ENCODE data around the gene SPIN1. TPM values are rescaled to one million over a fixed set of nuclear protein-coding genes. Genes with fewer than 3 reads are reported as not detected.

The SPIN1 gene
- total RNA-seq, 4 donors from 2014 or later: 44.3 to 49.6 (median 49.5) TPM

DNA sequence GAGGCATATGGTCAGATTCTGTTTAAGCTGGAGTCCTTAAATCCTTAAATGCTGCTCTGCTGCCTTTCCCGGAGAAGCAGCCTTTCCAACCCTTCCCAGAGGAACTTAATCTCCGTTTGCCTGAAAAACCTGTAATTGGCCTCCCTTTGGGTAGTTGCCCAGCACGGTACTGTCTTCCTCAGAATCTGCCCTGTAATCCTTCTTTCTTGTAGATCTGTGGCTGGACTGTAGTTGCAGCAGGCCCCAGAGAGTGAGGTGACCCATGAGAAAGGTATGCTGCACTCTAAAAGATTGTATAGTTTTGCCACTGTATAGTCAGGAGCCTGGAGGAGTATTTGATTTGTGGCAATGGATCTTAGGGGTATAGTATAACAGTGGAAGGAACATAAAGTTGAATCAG, 11.7 kb downstream of the SPIN1 start:
- intact Hi-C loops (cut with DNase I; ENCODE audit: low total_unique reads): no loop called here
- no peak for TF ChIP-seq POLR2A (IDR thresholded peaks at IDR 0.05)
- TF ChIP-seq, protein P1, sequence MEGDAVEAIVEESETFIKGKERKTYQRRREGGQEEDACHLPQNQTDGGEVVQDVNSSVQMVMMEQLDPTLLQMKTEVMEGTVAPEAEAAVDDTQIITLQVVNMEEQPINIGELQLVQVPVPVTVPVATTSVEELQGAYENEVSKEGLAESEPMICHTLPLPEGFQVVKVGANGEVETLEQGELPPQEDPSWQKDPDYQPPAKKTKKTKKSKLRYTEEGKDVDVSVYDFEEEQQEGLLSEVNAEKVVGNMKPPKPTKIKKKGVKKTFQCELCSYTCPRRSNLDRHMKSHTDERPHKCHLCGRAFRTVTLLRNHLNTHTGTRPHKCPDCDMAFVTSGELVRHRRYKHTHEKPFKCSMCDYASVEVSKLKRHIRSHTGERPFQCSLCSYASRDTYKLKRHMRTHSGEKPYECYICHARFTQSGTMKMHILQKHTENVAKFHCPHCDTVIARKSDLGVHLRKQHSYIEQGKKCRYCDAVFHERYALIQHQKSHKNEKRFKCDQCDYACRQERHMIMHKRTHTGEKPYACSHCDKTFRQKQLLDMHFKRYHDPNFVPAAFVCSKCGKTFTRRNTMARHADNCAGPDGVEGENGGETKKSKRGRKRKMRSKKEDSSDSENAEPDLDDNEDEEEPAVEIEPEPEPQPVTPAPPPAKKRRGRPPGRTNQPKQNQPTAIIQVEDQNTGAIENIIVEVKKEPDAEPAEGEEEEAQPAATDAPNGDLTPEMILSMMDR (IDR thresholded peaks at IDR 0.05): no peak
- 62% methylated on average over 3 of the region's 3 CpGs for WGBS, 2 donors

GRCh38 chr9:88403340-88403739, 15.1 kb downstream of the SPIN1 start:
- DNase-seq (ENCODE audit: low spot score in 2 of 2): no peak
- intact Hi-C loops (cut with DNase I; ENCODE audit: low total_unique reads): no loop called here
- 98 to 99% methylated on average over 4 of the region's 4 CpGs for WGBS, 2 donors
- TF ChIP-seq POLR2A (IDR thresholded peaks at IDR 0.05): no peak
- TF ChIP-seq, protein P1 (IDR thresholded peaks at IDR 0.05): no peak
- H3K4me3 ChIP-seq (ENCODE audit: low read depth, poor library complexity, severe bottlenecking): no peak overlapping the region

More for the DNA sequence above, 11.7 kb downstream of the SPIN1 start:
- no peak overlapping the region for H3K4me3 ChIP-seq (ENCODE audit: low read depth, poor library complexity, severe bottlenecking)
- no peak for DNase-seq (ENCODE audit: low spot score in 2 of 2)

DNA sequence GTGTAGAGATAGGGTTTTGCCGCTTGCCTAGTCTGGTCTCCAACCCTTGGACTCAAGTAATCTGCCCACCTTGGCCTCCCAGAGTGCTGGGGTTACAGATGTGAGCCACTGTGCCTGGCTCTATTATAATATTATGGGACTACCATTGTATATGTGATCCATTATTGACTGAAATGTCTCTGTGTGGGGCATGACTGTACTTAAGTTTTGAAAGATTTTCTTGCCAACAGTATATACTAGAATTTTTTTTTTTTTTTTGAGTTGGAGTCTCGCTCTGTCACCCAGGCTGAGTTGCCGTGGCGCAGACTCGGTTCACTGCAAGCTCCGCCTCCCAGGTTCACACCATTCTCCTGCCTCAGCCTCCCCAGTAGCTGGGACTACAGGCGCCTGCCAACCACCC, 17.8 kb downstream of the SPIN1 start:
- DNase-seq (ENCODE audit: low spot score in 2 of 2): no peak
- intact Hi-C loops (cut with DNase I; ENCODE audit: low total_unique reads): no loop called here
- 94 to 97% methylated on average over 7 of the region's 7 CpGs for WGBS, 2 donors
- TF ChIP-seq, protein P1 (IDR thresholded peaks at IDR 0.05): no peak
- no peak for TF ChIP-seq POLR2A (IDR thresholded peaks at IDR 0.05)
- H3K4me3 ChIP-seq (ENCODE audit: low read depth, poor library complexity, severe bottlenecking): no peak overlapping the region

- no peak for TF ChIP-seq POLR2A (IDR thresholded peaks at IDR 0.05)
- TF ChIP-seq, protein P1 (IDR thresholded peaks at IDR 0.05): no peak
- intact Hi-C loops (cut with DNase I; ENCODE audit: low total_unique reads): no loop called here
- no peak for DNase-seq (ENCODE audit: low spot score in 2 of 2)
- WGBS, 2 donors: 96 to 97% methylated on average over 4 of the region's 4 CpGs
- H3K4me3 ChIP-seq (ENCODE audit: low read depth, poor library complexity, severe bottlenecking): no peak overlapping the region
Measured at GRCh38 chr9:88411471-88411870, 23.2 kb downstream of the SPIN1 start.

DNA sequence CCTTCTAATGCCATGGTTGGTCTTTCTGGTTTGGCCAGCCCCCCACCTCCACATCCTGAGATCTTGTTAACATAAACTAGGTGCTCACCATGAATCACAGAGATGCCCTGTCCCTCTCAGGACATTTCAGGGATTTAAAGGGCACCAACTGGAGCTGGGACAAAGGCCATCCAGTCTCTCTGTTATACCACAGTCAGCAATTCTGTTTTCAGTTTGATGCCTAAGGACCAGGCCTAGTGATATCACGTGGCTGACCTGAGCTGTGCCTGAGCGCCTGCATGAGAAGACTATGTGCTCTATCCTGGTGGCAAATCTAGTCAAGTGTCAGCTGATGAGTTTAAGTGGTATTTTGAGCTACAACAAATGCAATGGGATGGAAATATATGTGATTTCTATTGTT, 26.1 kb downstream of the SPIN1 start:
- TF ChIP-seq, protein P1 (IDR thresholded peaks at IDR 0.05): no peak
- no peak for TF ChIP-seq POLR2A (IDR thresholded peaks at IDR 0.05)
- intact Hi-C loops (cut with DNase I; ENCODE audit: low total_unique reads): no loop called here
- H3K4me3 ChIP-seq (ENCODE audit: low read depth, poor library complexity, severe bottlenecking): no peak overlapping the region
- no peak for DNase-seq (ENCODE audit: low spot score in 2 of 2)
- WGBS, 2 donors: 93 to 97% methylated on average over 2 of the region's 2 CpGs

- TF ChIP-seq, protein P1 (IDR thresholded peaks at IDR 0.05): no peak
- no peak for TF ChIP-seq POLR2A (IDR thresholded peaks at IDR 0.05)
- no peak for DNase-seq (ENCODE audit: low spot score in 2 of 2)
- no peak overlapping the region for H3K4me3 ChIP-seq (ENCODE audit: low read depth, poor library complexity, severe bottlenecking)
- WGBS, 2 donors: 88 to 92% methylated on average over 4 of the region's 4 CpGs
- intact Hi-C loops (cut with DNase I; ENCODE audit: low total_unique reads): no loop called here
Measured at GRCh38 chr9:88418025-88418424, 29.8 kb downstream of the SPIN1 start.
